Astrocyte of the spinal cord (primary cell): ENCODE results near the gene AP1S3.
A peak's percentile ranks its signal among the peaks of the same experiment; 100 is the strongest.

ENCODE experiments used
- DNase-seq: peaks from one replicate; pipeline ENCODE4 v3.0.0; 2011; ENCODE audit warnings: low read depth, low spot score
- H3K4me3 ChIP-seq: 2 replicates; pipeline ENCODE4 v1.5.1; 2011; ENCODE audit warnings: low read depth, mild to moderate bottlenecking, low read length, moderate library complexity
- CTCF ChIP-seq: IDR thresholded peaks from 2 replicates; pipeline ENCODE4 v1.5.1; 2012; ENCODE audit warnings: low read depth, mild to moderate bottlenecking, low read length, inconsistent platforms
- in situ Hi-C: cut with HindIII; loops from 2 replicates; pipeline ENCODE4 v1.10.0; 2017; ENCODE audit warnings: low sequenced_read_pairs

AP1S3 gene

GRCh38 chr2:223786236-223786635 is 51.1 kb downstream of the AP1S3 start:
- no peak for DNase-seq
- H3K4me3 ChIP-seq: no peak overlapping the region
- in situ Hi-C loops: no loop called here
- TF ChIP-seq CTCF: no peak

GRCh38 chr2:223784221-223784772 is 53.1 kb downstream of the AP1S3 start:
- no peak overlapping the region for H3K4me3 ChIP-seq
- TF ChIP-seq CTCF: no peak
- DNase-seq: no peak
- in situ Hi-C loops: no loop called here

- in situ Hi-C loops: no loop called here
- no peak for TF ChIP-seq CTCF
- DNase-seq: no peak
- no peak overlapping the region for H3K4me3 ChIP-seq
Measured at GRCh38 chr2:223782629-223783028, 54.8 kb downstream of the AP1S3 start.

GRCh38 chr2:223781560-223781959 is 55.8 kb downstream of the AP1S3 start:
- in situ Hi-C loops: no loop called here

GRCh38 chr2:223779877-223780276 is 57.5 kb downstream of the AP1S3 start:
- DNase-seq: peak; percentile 32
- peak; percentile 34 for TF ChIP-seq CTCF
- in situ Hi-C loops: no loop called here
- no peak overlapping the region for H3K4me3 ChIP-seq

More at GRCh38 chr2:223781560-223781959, 55.8 kb downstream of the AP1S3 start:
- no peak overlapping the region for H3K4me3 ChIP-seq
- no peak for DNase-seq
- TF ChIP-seq CTCF: no peak

- TF ChIP-seq CTCF: no peak
- no peak for DNase-seq
- H3K4me3 ChIP-seq: no peak overlapping the region
- in situ Hi-C loops: no loop called here
Measured at GRCh38 chr2:223774193-223774592, 63.2 kb downstream of the AP1S3 start.

GRCh38 chr2:223772363-223772762 is 65.0 kb downstream of the AP1S3 start:
- H3K4me3 ChIP-seq: no peak overlapping the region
- in situ Hi-C loops: no loop called here
- DNase-seq: no peak
- TF ChIP-seq CTCF: no peak
